Astrocyte (in vitro differentiated cells and primary cell): Measurements from ENCODE around the gene TSFM.

Source experiments
- CTCF ChIP-seq: IDR thresholded peaks from 2 replicates; pipeline ENCODE4 v1.5.1; 2011; ENCODE audit warnings: low read depth, mild to moderate bottlenecking, inconsistent platforms, low read length, moderate library complexity; ENCODE audit not compliant: insufficient read depth
- EZH2 ChIP-seq: IDR thresholded peaks from 2 replicates; pipeline ENCODE4 v1.6.1; 2012; ENCODE audit warnings: mild to moderate bottlenecking, low read length, inconsistent platforms; ENCODE audit not compliant: insufficient read depth

DNA sequence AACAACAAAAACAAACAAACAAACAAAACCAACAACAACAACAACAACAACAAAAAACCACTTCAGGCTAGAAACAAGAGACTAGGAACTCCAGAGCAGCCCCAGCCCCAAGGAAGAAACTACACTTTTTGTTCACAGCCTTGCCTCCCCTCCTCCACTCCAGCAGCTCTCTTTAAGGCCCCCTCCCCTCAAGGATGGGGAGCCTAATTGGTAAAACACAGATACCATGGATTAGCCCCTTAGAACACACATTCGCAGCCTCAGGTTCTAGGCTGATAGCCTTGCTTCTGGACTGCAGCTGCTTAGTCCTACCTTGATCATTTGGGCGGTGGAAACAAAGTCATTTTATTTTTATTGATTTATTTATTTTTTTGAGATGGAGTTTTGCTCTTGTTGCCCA, 47.8 kb downstream of the TSFM start:
- TF ChIP-seq CTCF (no peak), EZH2 (no peak)
